K562 treated with DMSO at 1 percent for 4 hours (cell line): Measurements from ENCODE around the gene SAE1. TPM values are rescaled to one million over a fixed set of nuclear protein-coding genes. Genes with fewer than 3 reads are reported as not detected.

Experiments
- total RNA-seq: library from RNA; unstranded; fragments of 300-600 nt; gene quantifications from 2 replicates; pipeline ENCODE4 v1.2.3, GENCODE V29; 2022; ENCODE audit not compliant: insufficient read depth

SAE1 gene
- total RNA-seq: 211 and 218 TPM in 2 replicates

DNA sequence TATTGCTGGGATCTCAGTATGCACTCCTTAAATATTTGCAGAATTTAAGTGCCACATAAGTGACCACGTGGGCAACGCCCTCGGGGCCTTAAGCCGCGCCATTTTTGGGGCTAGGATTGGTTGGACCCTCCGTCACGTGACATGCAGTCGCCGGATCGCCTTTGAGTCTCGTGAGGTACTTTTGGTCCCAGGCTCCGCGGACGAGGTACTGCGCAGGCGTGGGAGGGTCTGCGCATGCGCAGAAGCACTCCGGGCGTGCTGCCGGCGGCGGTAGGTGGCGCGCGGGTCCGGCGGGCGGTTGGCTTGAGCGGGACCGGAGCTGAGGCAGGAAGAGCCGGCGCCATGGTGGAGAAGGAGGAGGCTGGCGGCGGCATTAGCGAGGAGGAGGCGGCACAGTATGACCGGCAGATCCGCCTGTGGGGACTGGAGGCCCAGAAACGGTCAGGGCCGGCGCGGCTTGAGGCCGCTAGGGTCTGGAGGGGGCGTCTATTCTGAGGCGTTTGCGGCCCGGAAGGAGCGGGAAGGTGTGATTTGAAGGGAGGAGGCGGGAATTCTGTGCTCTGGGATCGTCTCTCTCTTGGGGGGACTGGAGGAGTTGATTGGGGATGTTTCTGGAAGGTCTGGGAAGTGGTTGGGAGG is at the start of gene SAE1:
Gene SAE1, plus strand, starts transcription at position 247 of the 639 bp plus-strand sequence. Its CDS starts 96 bp downstream, at position 343.

DNA sequence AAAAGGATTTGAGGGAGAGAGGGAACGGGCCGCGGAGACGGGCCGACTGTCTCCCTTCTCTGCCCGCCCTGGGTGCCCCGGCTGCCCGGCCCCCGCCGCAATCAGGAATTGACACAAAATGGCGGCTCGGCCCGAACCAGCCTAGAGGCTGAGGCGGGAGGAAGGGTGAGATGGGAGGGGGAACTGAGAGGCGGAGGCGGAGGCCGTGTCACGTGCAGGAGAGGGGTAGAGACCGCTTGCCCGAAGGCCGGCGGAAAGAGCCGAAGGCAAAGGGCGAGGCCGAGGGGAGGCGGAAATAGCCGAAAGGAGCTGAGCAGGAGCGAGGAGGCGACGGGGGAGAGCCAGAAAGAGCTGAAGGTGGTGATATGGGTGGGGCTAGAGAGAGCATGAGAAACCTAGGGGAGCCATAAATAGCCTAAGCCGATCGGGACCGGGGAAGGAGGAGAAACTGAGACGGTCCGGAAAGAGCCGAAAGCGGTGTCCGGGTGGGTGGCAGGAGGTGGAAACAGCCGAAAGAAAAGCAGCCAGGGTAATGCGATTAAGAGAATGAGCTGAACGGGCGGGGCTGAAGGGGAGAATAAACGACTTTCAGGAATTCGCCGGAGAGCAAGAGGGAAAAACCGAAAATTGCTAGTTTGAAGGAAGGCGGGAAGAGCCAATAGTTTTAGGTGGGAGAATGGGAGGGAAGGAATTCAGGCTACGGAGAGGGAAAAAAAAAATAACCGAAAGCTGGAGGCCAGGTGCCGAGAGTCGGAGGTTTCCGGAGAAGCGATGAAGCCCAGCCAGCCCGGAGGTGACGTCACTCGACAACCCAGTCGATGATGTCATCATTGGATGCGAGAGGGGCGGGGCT is 17.4 kb upstream of the SAE1 start, which contains the start of gene ZC3H4:
Gene ZC3H4, minus strand, starts transcription at position 780 of the 853 bp plus-strand sequence. CDS start 1,192 bp downstream, outside the sequence.

DNA sequence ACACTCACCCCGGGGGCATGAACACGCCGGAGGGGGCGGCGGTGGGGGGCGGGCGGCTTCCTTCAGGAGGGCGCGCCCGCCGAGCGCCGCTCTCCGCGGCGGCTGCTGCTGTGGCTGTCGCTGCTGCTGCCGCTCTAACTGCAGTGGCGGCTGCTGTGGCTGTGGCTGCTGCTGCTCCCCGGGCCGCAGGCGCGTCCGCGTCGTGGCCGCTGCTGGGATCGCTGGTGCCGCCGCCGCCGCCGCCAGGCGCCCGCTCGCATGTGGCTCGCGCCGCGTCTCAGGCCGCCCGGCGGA is 100.2 kb downstream of the SAE1 start, which contains the start of gene BBC3:
Gene BBC3, minus strand, starts transcription at position 279 of the 294 bp plus-strand sequence. CDS start 2,768 bp downstream, outside the sequence.

DNA sequence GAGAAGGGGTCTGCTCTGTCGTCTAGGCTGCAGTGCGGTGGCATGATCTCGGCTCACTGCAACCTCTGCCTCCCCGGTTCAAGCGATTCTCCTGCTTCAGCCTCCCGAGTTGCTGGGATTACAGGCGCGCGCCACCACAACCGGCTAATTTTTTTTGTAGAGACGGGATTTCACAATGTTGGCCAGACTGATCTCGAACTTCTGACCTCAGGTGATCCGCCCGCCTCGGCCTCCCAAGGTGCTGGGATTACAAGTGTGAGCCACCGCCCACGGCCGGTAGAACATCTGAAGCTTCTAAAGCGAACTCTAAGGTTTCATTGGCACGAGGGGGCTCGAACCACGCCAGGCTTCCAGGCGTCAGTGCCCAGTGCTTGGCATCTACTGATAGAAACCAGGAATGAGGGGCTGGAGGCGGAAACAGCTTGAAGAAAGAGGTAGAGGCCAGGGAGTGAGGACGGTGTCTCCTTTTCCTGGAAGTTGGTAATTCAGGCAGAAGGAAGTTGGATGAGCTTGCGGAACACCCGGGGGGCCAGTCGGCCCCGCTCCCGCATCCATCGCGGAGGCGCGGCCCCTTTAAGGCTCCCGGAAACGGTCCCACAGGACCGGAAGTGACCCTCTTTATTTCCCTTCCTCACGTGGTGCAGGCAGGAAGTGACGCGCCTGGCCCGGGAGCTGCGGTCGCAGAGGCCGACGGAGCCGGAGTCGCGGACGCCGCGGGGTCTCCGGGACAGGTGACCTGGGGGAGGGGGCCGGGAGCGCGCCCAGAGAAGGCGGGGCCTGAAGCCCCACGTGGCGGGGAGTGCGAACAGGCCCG is 125.5 kb downstream of the SAE1 start, which contains the start of gene CCDC9:
Gene CCDC9, plus strand, starts transcription at position 647 of the 814 bp plus-strand sequence. CDS start 1,876 bp downstream, outside the sequence.

Other genes with a start within 250 kb of the SAE1 start
- gene NPAS1, start 111.0 kb upstream of the SAE1 start, total RNA-seq: 21.0 and 33.3 TPM in 2 replicates
- 78.4 and 110 TPM in 2 replicates for gene TMEM160, start 82.2 kb upstream of the SAE1 start, total RNA-seq
- 7.7 and 10.3 TPM in 2 replicates for gene ZC3H4, start 17.1 kb upstream of the SAE1 start, total RNA-seq
- gene BBC3, start 100.4 kb downstream of the SAE1 start, total RNA-seq: 40.9 and 42.8 TPM in 2 replicates
- 14.4 and 18.8 TPM in 2 replicates for gene CCDC9, start 125.7 kb downstream of the SAE1 start, total RNA-seq
- 25.4 and 26.1 TPM in 2 replicates for gene INAFM1, start 144.1 kb downstream of the SAE1 start, total RNA-seq
- gene C5AR1, start 179.0 kb downstream of the SAE1 start, total RNA-seq: 0.91 and 1.3 TPM in 2 replicates
- gene C5AR2, start 201.3 kb downstream of the SAE1 start, total RNA-seq: not detected in 2 replicates
- 11.3 and 12.0 TPM in 2 replicates for gene DHX34, start 218.5 kb downstream of the SAE1 start, total RNA-seq